Activated T-cell treated with anti-CD3 and anti-CD28 coated beads, Interleukin-2, amount 50 U/mL, for 1 hour (primary cell): Measurements from ENCODE around the gene CCNI.

Experiments
- DNase-seq: peaks from one replicate; pipeline ENCODE4 v3.0.0-alpha.2; 2020

Gene CCNI

GRCh38 chr4:76998251-76998901 lies 77.4 kb downstream of the CCNI start:
- no peak for DNase-seq

- DNase-seq, result no peak
Measured at GRCh38 chr4:76997532-76997931, 78.3 kb downstream of the CCNI start.
